Hair follicle dermal papilla cell (primary cell): ENCODE measurements around the gene KDM8. TPM values are rescaled to one million over a fixed set of nuclear protein-coding genes. Genes with fewer than 3 reads are reported as not detected.

Experiments
- total RNA-seq: library from RNA; depleted of rRNA; stranded (reverse); fragments of >200 nt; gene quantifications from 2 replicates; pipeline ENCODE4 v1.2.3, GENCODE V29; 2012

Gene KDM8
- total RNA-seq = 4.1 and 4.7 TPM in 2 replicates

GRCh38 chr16:27203507-27204311, at the start of gene KDM8:
Gene KDM8, plus strand, starts transcription at chr16:27203526. Its CDS starts 6,598 bp downstream, at chr16:27210124.

GRCh38 chr16:27268376-27269299, 65.3 kb downstream of the KDM8 start, which contains the start of gene NSMCE1:
Gene NSMCE1, minus strand, starts transcription at chr16:27268772. Its CDS starts 11,202 bp downstream, at chr16:27257570.

Other genes starting within 250 kb of the KDM8 start
- gene C16orf82, start 136.6 kb upstream of the KDM8 start, total RNA-seq = not detected in 2 replicates
- 49.8 and 59.0 TPM in 2 replicates for gene NSMCE1, start 65.2 kb downstream of the KDM8 start, total RNA-seq
- gene IL4R, start 110.4 kb downstream of the KDM8 start, total RNA-seq = 36.5 and 44.2 TPM in 2 replicates
- 0.49 and 0.73 TPM in 2 replicates for gene IL21R, start 198.6 kb downstream of the KDM8 start, total RNA-seq